Dedifferentiated amniotic fluid mesenchymal stem cell (primary cell): ENCODE measurements around the gene CNIH3.

Experiments
- DNase-seq: peaks from one replicate; pipeline ENCODE4 v3.0.0-alpha.2; 2016; ENCODE audit errors: extremely low spot score

CNIH3 gene

GRCh38 chr1:224721000-224721399 lies 104.9 kb downstream of the CNIH3 start:
- no peak for DNase-seq

- no peak for DNase-seq
Observed at GRCh38 chr1:224722838-224723237, 106.7 kb downstream of the CNIH3 start.

GRCh38 chr1:224724566-224724965 lies 108.4 kb downstream of the CNIH3 start:
- no peak for DNase-seq

GRCh38 chr1:224726441-224727182 lies 110.5 kb downstream of the CNIH3 start:
- DNase-seq: peak; percentile 95

GRCh38 chr1:224727351-224728289 lies 111.5 kb downstream of the CNIH3 start:
- no peak for DNase-seq

- no peak for DNase-seq
Observed at GRCh38 chr1:224730540-224730939, 114.4 kb downstream of the CNIH3 start.

- DNase-seq: no peak
Observed at GRCh38 chr1:224730965-224731364, 114.8 kb downstream of the CNIH3 start.

- no peak for DNase-seq
Observed at GRCh38 chr1:224731633-224732032, 115.5 kb downstream of the CNIH3 start.

- DNase-seq: no peak
Observed at GRCh38 chr1:224732377-224733026, 116.4 kb downstream of the CNIH3 start.

GRCh38 chr1:224733027-224733911 lies 117.2 kb downstream of the CNIH3 start:
- DNase-seq: no peak

- DNase-seq: no peak
Observed at GRCh38 chr1:224734261-224734935, 118.3 kb downstream of the CNIH3 start.

GRCh38 chr1:224735159-224735558 lies 119.0 kb downstream of the CNIH3 start:
- no peak for DNase-seq

GRCh38 chr1:224736619-224737352 lies 120.7 kb downstream of the CNIH3 start:
- no peak for DNase-seq

GRCh38 chr1:224737353-224737727 lies 121.2 kb downstream of the CNIH3 start:
- DNase-seq: no peak

GRCh38 chr1:224739303-224739996 lies 123.3 kb downstream of the CNIH3 start:
- no peak for DNase-seq

- DNase-seq: no peak
Observed at GRCh38 chr1:224739997-224740684, 124.0 kb downstream of the CNIH3 start.

GRCh38 chr1:224740685-224741052 lies 124.6 kb downstream of the CNIH3 start:
- no peak for DNase-seq

- DNase-seq: no peak
Observed at GRCh38 chr1:224742349-224742748, 126.2 kb downstream of the CNIH3 start.

GRCh38 chr1:224743608-224744164 lies 127.6 kb downstream of the CNIH3 start:
- DNase-seq: no peak
